ENCODE measurements around the gene CHST9.

- no peak for TF ChIP-seq CTCF (IDR thresholded peaks at IDR 0.05; ENCODE audit: low read depth, low read length, poor library complexity, severe bottlenecking)
- no peak for TF ChIP-seq EZH2phosphoT487 (IDR thresholded peaks at IDR 0.05; ENCODE audit: borderline replicate concordance, low read length)
Measured at GRCh38 chr18:27143580-27144287, 41.4 kb downstream of the CHST9 start.

Measured in DOHH2 (cell line).